Right lobe of liver (tissue), 6 donors: ENCODE measurements around the gene DAW1. TPM values are rescaled to one million over a fixed set of nuclear protein-coding genes. Genes with fewer than 3 reads are reported as not detected.

ENCODE experiments used
- ATAC-seq, 4 donors: fragments of 200-7000 bp; cut with Tn5 transposase; one replicate each; pipeline ENCODE4 v1.9.1; 2020; ENCODE audit warnings: mild to moderate bottlenecking in 4 of 4, moderate library complexity in 4 of 4
- DNase-seq, 3 donors: peaks; one replicate each; pipeline ENCODE4 v3.0.0-alpha.2; 2020
- H3K27ac ChIP-seq, 3 donors: fragments of 200-600 bp; one replicate each; pipeline ENCODE4 v1.8.0; 2022
- H3K27me3 ChIP-seq, 2 donors: fragments of 200-600 bp; one replicate each; pipeline ENCODE4 v1.8.0; 2022
- H3K36me3 ChIP-seq, 4 donors: fragments of 200-600 bp; sonication (generic) in 1 of 4; one replicate each; pipeline versions ENCODE4 v1.5.1 to v1.8.0; 2017 to 2022; ENCODE audit warnings: control low read depth in 1 of 4
- H3K4me1 ChIP-seq, 4 donors: fragments of 200-600 bp; sonication (generic) in 1 of 4; one replicate each; pipeline versions ENCODE4 v1.5.1 to v1.8.0; 2017 to 2022; ENCODE audit warnings: control low read depth in 1 of 4
- H3K4me3 ChIP-seq, 3 donors: fragments of 200-600 bp; one replicate each; pipeline ENCODE4 v1.8.0; 2022
- H3K9me3 ChIP-seq, 4 donors: fragments of 200-600 bp; sonication (generic) in 1 of 4; one replicate each; pipeline versions ENCODE4 v1.5.1 to v1.8.0; 2017 to 2022; ENCODE audit warnings: control low read depth in 1 of 4
- CTCF ChIP-seq, 4 donors: fragments of 200-600 bp in 3 of 4; fragments of 450-650 bp in 1 of 4; IDR thresholded peaks; one replicate each; pipeline versions ENCODE4 v1.5.1 to v1.8.0; 2016 to 2022; ENCODE audit warnings: antibody characterized with exemption in 4 of 4, mild to moderate bottlenecking in 2 of 4
- POLR2A ChIP-seq: fragments of 450-650 bp; IDR thresholded peaks from one replicate; pipeline ENCODE4 v1.6.1; 2017; ENCODE audit warnings: antibody characterized with exemption, mild to moderate bottlenecking
- whole genome bisulfite sequencing: methylation state at CpG from one replicate; pipeline ENCODE4 v1.1.6; 2018; ENCODE audit warnings: low coverage, low lambda C conversion rate; ENCODE audit not compliant: insufficient coverage; ENCODE audit errors: missing lambda C conversion rate; 5-methylcytosine and 5-hydroxymethylcytosine counted together
- intact Hi-C, 2 donors: fragments of 100-400 bp; cut with DNase I; formaldehyde crosslinking; loops; one replicate each; pipeline versions ENCODE4 v1.11.2 to v1.14.1; 2022
- total RNA-seq, 6 experiments: library from RNA; depleted of rRNA in 2 of 6; stranded (reverse); fragments of >200 nt in 2 of 6; fragmentation: NEBNext Ultra II Directional in 3 of 6; extraction: Animal tissue kit (Norgen Biotek cat#: 25700) in 3 of 6; gene quantifications; one replicate each; pipeline versions ENCODE4 v1.1.0 to v1.2.4, GENCODE V29; 2016 to 2023
- donor health status: DM: no; HTN: yes; CAD: no.
- donor health status: DM: no; HTN: no; CAD: no.
- donor health status: DM: no; HTN: no; CAD: no.
- donor health status: DM: no; HTN: yes; CAD: no.
- donor health status: DM: no; HTN: yes; CAD: no.

The DAW1 gene
- total RNA-seq, 6 experiments from 2014 or later, result not detected

- H3K9me3 ChIP-seq, result peaks cover 0 to 2% (median 0%) of the 10 kb centered on the region in 4 donors
- WGBS, result 58% methylated on average over 5 of the region's 7 CpGs
- TF ChIP-seq CTCF (IDR thresholded peaks at IDR 0.05) (no peak), POLR2A (no peak)
- H3K4me1 ChIP-seq, result no peaks in the 10 kb centered on the region
- H3K27ac ChIP-seq, result no peak overlapping the region
- no peak overlapping the region for H3K4me3 ChIP-seq
- H3K27me3 ChIP-seq, result no peaks in the 10 kb centered on the region
- ATAC-seq, result peak in 1 of 4 donors; percentile 85
- no peak for DNase-seq
- no peaks in the 10 kb centered on the region for H3K36me3 ChIP-seq
- intact Hi-C loops, result no loop called here
Observed at GRCh38 chr2:227862741-227863588, 8.5 kb upstream of the DAW1 start.

GRCh38 chr2:227864161-227864756 is 7.2 kb upstream of the DAW1 start:
- Histone ChIP-seq H3K27me3 (no peaks in the 10 kb centered on the region), H3K9me3 (peaks cover 0 to 2% (median 0%) of the 10 kb centered on the region in 4 donors), H3K4me3 (no peak overlapping the region), H3K4me1 (no peaks in the 10 kb centered on the region), H3K27ac (no peak overlapping the region), H3K36me3 (no peaks in the 10 kb centered on the region)
- DNase-seq (no peak), ATAC-seq (no peak)
- TF ChIP-seq CTCF (IDR thresholded peaks at IDR 0.05) (no peak), POLR2A (no peak)
- WGBS, result 53% methylated on average over 9 of the region's 9 CpGs
- intact Hi-C loops, result no loop called here

GRCh38 chr2:227865291-227865690 is 6.1 kb upstream of the DAW1 start:
- Histone ChIP-seq H3K9me3 (peaks cover 0 to 2% (median 0%) of the 10 kb centered on the region in 4 donors), H3K36me3 (no peaks in the 10 kb centered on the region), H3K4me3 (no peak overlapping the region), H3K27me3 (no peaks in the 10 kb centered on the region), H3K4me1 (no peaks in the 10 kb centered on the region), H3K27ac (no peak overlapping the region)
- TF ChIP-seq CTCF (IDR thresholded peaks at IDR 0.05) (no peak), POLR2A (no peak)
- no peak for DNase-seq
- ATAC-seq, result no peak
- 93% methylated on average over 2 of the region's 4 CpGs for WGBS
- intact Hi-C loops, result no loop called here

GRCh38 chr2:227867386-227867785 is 4.0 kb upstream of the DAW1 start:
- WGBS, result 52% methylated on average over 2 of the region's 2 CpGs
- H3K4me1 ChIP-seq, result peaks cover 0 to 8% (median 0%) of the 10 kb centered on the region in 4 donors
- intact Hi-C loops, result no loop called here
- H3K27ac ChIP-seq, result no peak overlapping the region
- peaks cover 0 to 2% (median 0%) of the 10 kb centered on the region in 4 donors for H3K9me3 ChIP-seq
- DNase-seq (no peak), ATAC-seq (no peak)
- H3K36me3 ChIP-seq, result no peaks in the 10 kb centered on the region
- H3K4me3 ChIP-seq, result no peak overlapping the region
- peaks cover 0 to 9% of the 10 kb centered on the region in 2 donors for H3K27me3 ChIP-seq
- TF ChIP-seq CTCF (IDR thresholded peaks at IDR 0.05), result no peak
- no peak for TF ChIP-seq POLR2A
